KBM-7 (cell line): ENCODE measurements around the gene TRMU.

Experiments
- DNase-seq: peaks from one replicate; pipeline ENCODE4 v3.0.0-alpha.2; 2015
- in situ Hi-C: fragments of 300-500 bp; cut with MboI; formaldehyde crosslinking; loops from 2 replicates; pipeline ENCODE4 v1.14.3; 2020; ENCODE audit warnings: low sequenced_read_pairs, low pct_unique_long_range_greater_than_20kb, mixed read lengths

The TRMU gene

DNA sequence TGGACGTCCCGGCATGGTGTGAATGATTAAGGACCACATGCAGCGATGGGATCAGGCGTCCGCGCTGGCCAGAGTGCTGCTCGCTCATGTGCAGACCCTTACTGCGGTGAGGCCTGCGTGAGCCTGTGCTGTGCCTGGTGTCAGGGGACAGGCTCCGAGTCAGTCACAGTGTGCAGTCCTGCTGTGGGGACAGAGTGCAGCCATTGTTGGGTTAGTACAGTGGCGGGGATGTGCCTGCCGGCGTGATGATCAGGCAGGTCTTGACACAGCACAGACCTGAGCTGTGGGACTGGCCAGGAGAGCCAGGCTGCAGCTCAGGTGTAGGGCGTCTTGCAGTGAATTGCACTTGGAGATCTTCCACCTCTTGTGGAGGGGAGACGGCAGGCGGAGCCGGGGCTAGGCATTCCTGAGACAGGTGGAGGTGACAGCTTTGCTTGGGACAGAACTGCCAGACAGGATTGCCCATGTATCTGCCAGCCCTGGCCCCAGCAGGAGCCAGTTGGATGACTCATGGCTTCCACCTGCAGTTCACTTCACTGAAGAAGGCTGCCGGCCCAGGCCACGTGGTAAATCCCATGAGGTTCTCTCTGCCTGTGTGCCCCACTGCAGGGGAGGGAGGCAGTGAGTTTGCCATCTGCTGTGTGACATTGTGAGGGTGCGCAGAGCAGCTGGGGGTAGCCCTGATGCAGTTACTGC, 17.3 kb downstream of the TRMU start:
- no peak for DNase-seq
- in situ Hi-C loops = loop anchor here (10.0 kb wide), 1 partner anchor 182 kb away; the partner anchor contains the start of gene CELSR1

DNA sequence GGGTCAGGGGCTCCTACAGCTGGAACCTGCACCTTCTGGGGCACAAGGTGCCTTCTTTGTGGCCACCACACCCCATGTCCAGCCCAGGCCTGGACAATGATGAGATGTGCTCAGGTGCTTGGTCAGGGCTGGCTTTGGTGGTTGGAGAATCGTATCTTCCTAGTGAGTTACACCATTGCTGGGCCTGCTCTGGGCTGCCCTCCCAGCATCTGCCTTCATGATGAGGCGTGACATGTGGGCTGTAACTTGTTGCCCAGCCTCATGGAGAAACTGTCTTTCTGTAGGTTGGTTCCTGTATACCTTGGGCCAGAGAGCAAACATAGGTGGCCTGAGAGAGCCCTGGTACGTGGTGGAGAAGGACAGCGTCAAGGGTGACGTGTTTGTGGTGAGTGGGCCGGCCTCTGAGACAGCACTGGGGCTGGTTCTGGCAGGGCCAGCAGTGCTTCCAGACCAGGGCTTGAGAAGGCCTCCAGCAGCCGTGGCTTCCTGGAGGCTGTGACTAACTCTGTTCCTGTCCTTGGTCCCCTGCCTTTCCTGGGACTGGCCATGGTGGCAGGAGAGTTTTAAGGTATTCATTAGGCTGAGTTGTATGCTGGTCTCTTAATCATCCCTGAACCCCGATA, 18.1 kb downstream of the TRMU start:
- in situ Hi-C loops = loop anchor here (10.0 kb wide), 1 partner anchor 181 kb away; the partner anchor contains the start of gene CELSR1
- no peak for DNase-seq

DNA sequence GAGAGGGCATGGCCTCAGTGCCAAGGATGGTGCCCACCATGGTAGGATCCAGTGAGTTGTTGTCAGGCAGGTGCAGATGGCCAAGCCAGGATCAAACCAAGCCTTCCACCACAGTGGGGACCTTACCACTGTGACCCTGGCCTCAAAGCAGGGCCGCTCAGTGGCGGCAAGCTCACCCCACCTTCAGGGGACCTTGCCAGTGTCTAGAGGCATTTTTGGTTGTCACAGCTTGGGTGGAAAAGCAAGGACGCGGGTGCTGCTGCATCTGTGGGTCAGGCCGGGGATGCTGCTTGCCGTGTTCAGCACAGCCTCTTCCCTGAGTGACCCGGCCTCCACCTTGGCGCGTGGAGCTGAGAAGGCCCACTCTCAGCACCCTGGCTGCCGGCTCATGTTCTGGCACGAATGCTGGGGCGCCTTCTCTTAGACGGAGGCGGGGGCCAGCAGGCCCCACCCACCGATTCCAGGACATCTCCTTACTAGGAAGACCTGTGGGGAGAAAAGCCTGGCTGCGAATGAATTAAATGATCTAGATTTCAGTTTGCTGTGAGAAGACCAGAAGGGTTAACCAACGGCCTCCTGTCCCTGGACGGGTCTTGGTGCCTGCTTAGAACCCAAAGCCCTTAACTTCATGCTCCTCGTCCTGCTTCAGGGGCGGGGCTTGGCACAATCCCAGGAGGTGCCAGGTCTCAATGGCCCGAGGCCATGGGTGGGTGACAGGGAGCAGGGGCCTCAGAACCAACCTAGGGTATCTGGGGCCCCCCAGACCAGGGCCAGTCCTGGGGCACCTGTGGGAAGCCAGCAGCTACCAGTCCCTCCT, 18.9 kb downstream of the TRMU start:
- no peak for DNase-seq
- in situ Hi-C loops = loop anchor here (10.0 kb wide), 1 partner anchor 180 kb away; the partner anchor contains the start of gene CELSR1

DNA sequence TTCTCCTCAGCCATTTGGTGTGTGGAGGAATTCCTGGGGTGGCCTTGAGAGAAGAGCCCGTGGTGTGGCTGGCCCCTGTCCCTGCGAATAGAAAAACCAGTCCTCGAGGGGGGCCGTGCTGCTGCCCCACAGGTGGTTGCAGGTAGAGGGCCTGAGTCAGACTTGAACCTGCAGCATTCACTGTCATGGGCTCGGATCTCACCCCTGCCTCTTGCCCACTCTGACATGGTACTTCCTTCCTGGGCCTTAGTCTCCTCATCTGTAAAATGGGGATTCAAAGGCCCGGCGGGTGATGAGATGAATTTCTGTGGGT, 19.4 kb downstream of the TRMU start:
- DNase-seq = no peak
- in situ Hi-C loops = loop anchor here (10.0 kb wide), 1 partner anchor 180 kb away; the partner anchor contains the start of gene CELSR1

DNA sequence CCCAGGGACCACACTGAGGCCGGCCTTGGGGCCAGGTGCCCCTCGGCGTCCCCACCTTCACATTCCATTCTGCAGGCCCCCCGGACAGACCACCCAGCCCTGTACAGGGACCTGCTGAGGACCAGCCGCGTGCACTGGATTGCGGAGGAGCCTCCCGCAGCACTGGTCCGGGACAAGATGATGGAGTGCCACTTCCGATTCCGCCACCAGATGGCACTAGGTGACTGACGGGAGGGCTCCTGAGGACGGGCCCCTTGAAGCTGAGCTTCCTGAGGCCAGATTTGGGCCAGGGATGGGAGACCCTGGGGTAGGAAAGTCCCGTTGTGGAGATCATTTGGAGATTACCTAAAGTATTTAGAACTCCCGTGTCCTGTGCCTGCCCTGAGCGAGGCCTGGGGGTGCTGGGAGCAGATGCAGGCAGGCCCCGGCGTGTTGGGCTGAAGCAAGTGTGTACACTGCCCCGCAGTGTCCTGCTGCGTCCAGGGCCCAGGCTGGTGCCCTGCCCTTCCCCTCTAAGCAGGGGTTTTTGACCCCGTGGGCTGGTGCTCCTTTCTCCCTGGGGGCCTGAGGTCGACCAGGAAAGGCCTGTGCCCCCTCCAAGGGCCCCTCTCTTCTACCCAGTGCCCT, 20.0 kb downstream of the TRMU start:
- in situ Hi-C loops = loop anchor here (10.0 kb wide), 1 partner anchor 179 kb away; the partner anchor contains the start of gene CELSR1
- DNase-seq = peak; percentile 59

DNA sequence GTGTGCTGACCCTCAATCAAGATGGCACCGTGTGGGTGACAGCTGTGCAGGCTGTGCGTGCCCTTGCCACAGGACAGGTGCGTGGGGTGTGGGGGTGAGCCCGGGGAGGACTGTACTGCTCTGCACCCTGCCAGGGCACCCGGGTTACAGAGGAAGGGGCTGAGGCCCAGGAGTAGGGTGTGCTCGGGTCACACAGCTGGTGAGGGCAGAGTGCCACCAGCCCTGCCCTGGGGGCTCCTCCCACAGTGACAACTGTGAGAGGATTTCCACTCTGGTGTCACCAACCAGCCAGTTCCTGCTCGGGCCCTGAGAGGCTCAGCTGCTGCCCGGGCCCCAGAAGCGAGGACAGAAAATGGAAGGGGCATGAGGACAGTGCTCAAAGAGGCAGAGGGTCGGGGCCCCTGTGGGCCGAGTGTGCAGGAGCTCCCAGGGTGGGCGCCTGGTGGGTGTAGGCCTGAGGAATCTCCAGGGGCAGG, 20.5 kb downstream of the TRMU start:
- no peak for DNase-seq
- in situ Hi-C loops = loop anchor here (10.0 kb wide), 1 partner anchor 179 kb away; the partner anchor contains the start of gene CELSR1

DNA sequence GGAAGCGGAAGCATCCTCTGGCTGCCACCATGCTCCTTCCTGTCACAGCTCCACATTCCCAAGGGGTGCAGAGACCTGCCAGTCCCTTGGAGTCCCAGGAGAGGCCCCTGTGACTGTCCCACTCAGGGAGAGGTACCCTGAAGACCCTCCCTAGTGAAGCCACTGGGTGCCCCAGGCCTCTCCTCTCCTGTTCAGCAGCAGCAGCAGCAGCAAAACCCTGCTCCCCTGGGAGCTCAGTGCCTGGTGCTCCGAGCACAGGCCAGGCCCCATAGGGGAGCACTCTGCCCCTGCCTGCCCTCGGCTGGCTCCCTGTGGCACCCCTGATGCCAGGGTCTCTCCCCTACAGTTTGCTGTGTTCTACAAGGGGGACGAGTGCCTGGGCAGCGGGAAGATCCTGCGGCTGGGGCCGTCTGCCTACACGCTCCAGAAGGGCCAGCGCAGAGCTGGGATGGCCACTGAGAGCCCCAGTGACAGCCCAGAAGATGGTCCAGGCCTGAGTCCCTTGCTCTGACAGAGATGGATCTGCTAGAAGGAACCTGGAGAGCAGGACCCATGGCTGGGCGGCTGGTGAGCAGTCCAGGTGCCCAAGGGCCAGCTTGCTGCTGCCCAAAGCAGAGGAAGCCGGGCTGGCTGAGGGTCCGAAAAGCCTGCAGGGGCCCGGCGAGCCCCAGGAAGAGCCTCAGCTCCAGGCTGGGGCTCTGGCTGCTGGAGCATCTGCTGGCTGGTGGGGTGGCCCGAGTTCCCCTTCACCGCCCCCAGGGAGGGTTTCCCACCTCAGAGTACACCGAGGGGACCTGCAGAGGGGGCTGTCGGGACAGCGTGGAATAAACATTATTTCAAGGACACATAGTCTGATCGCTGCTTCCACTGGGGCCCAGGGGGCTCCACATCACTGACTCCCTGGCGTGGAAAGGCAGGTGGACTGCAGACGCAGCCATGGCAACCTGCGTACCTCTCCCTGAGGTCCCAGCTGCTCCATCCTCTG, 21.3 kb downstream of the TRMU start:
- in situ Hi-C loops = loop anchor here (10.0 kb wide), 1 partner anchor 178 kb away; the partner anchor contains the start of gene CELSR1
- no peak for DNase-seq

DNA sequence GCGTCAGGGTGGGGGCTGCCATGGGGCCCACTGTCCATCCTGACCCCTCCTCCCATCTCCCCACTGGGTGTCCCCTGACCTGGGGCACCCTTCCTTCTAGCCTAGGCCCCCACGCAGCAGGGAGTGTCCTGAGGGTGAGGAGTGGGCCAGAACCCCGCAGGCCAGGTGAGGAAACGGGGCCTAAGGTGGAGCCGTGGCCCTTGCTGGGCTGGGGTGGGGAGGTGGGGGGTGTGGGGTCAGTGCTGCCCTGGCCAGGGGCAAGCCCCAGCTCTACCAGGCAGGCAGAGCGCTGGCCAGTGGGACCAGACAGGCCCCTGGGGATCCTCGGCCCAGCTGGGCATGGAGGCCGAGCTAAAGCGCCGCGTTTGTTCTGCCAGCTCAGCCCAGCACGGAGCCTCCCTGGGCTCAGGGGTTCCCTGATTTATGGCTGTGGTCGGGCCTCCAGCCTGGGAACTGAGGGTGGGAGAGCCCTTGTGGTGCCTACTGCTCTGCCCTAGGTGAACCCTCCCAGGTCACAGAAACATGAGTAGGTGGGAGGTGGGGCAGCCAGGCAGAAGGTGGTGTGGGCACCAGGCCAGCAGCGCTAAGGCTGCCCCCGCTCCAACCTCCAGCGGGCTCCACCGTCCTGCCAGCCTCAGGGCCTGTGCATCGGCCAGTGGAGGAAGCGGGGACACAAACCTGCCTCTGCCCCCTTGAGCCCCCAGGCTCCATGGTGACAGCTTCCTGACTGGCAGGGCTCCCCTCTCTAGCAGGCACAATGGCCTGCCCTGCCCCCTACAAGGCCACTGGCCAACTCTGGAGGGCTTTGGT, 22.4 kb downstream of the TRMU start:
- no peak for DNase-seq
- in situ Hi-C loops = loop anchor here (10.0 kb wide), 1 partner anchor 177 kb away; the partner anchor contains the start of gene CELSR1

DNA sequence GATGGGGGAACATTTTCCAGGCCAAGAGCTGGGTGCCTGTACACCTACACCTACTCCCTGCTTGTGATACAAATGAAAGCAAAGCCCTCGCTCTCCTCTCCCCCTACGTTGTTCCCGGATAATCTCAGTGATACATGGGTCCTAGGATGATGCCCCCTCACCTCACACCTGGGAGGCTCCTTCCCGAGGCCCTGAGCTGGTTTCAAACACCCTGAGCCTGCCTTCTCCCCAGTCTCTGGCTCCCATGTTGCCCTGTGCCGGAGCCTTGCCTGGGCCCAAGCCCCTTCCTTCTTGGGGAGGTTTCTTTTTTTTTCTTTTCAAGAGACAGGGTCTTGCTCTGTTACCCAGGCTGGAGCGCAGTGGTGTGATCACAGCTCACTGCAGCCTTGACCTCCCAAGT, 23.3 kb downstream of the TRMU start:
- in situ Hi-C loops = loop anchor here (10.0 kb wide), 1 partner anchor 176 kb away; the partner anchor contains the start of gene CELSR1
- no peak for DNase-seq

DNA sequence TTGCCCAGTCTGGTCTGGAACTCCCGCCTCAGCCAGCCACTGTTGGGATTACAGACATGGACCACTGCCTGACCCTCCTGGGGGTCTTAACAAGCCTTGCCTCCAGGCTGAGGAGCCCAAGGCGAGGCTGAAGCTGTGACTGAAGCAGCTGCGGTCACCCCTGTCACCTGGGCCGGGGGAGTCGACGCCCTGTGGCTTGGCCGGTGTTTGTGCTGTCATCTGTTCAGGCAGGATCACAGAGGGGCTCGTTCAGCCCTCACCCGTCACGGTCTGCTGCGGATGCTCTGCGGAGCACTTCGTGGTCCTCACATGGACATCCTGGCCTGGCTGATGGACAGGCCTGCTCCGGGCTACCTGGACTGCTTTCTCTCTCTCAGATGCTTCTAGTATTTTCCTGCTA, 23.8 kb downstream of the TRMU start:
- no peak for DNase-seq
- in situ Hi-C loops = loop anchor here (10.0 kb wide), 1 partner anchor 175 kb away; the partner anchor contains the start of gene CELSR1

DNA sequence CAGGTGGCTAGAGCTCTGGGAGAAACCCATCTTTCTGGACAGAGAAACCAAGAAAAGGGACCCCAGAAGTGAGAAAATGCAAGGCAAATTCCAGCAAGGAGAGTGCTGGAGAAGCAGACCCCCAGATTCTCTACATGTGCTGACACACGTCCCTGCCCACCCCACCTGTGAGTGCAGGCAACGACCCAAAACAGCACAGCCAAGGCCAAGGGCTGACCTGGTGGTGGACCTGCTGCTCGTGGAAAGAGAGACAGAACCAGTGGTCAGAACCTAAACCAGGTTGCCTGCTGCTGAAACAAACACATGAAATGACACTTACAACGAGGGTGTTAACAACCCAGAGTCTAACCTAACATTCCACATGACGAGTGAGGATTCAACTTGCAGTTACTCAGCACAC, 24.6 kb downstream of the TRMU start:
- no peak for DNase-seq
- in situ Hi-C loops = no loop called here

DNA sequence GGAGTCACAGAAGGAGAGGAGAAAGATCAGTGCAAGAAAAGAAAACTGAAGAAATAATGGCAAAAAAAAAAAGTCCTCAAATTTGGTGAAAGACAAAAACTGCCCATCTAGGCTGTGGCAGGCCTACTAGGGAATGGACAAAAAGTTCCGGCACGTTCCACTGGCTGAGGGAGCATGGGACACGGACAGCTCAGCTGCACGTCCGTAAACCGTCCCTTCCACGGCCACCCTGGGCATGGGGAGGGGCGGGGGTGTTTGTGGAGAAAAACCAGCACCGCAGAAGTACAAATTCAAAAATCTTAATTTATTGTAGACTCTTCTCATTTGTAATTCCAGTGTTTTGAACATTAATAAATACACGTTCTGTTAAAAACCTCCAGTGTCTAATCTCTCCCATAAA, 25.4 kb downstream of the TRMU start:
- no peak for DNase-seq
- in situ Hi-C loops = no loop called here

DNA sequence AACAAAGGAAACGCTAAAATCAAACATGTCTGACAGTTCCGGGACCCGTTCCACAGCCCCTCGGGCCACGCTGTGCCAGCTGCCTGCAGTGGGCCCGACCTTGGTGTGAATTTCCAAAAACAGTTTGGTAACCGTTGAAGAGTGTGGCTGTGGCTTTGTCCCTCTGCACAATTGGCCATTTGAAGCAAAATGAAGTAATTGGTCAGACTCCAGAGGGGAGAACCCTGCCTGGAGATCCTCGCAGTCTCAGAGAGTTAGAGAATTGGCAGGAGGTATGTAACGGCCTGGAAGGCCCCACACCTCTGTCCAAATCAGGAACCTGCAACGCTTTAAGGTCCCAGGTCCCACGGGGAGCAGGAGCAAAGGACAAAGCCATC, 26.3 kb downstream of the TRMU start:
- no peak for DNase-seq
- in situ Hi-C loops = no loop called here

DNA sequence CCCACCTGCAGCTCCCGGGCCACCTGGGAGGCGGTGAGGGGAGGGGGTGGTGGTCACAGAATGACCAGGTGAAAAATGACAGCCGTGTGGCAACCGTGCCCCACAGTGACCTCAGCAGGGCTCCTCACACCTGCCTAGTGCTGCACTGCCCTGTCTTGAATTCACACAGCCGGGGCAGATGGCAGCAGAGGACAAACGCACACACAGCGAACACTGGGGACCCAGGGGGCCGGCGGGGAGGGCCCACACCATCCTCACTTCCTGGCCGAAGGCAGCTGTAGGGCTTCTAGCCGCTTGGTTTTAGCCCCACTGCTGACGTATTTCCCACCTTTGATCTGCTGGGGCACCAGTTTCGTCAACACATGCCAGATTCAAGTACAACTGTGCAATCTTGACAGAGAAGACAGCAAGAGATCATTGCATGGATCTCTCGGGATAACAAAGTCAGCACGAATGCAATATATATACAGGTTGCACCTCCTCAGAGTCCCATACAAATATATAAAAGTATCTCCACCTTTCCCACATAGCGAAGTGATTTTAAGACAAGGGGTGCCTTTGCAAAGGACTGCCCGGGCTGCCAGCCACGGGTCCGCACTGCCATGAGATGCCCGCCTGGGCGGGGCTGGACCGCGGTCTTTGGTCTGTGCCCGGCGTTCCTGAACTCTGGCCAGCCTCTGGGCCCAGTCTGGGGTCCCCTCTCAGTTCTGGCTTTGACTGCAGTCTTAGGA, 26.9 kb downstream of the TRMU start:
- in situ Hi-C loops = no loop called here

DNA sequence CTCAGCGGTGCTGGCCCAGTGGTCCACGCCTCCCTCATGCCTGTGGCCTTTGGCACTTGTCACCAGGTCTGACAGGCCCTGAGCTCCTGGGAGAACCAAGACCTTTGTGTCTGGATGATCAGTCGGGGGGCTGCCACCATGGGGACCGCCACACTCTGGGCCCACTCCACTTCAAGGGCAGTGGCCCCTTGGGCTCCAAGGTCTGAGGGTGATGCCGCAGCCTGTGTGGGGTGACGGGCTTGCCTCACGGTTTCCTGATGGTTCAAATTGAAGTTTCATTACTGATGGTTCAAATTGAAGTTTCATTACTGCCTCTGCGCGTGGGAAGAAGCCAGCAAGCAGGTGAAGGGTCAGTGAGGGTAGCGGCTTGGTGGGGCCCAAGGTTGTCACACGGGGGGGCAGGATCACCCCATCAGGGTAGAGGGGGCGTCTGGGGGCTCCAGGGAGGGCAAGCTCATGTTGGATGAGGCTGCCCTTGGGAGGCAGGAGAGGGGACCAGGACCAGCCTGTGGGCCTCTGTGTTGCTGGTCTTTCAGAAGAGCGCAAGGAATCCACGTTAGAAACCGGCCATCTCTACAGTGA, 27.5 kb downstream of the TRMU start:
- no peak for DNase-seq
- in situ Hi-C loops = no loop called here

More for the DNA sequence above, 26.9 kb downstream of the TRMU start:
- DNase-seq = no peak

DNA sequence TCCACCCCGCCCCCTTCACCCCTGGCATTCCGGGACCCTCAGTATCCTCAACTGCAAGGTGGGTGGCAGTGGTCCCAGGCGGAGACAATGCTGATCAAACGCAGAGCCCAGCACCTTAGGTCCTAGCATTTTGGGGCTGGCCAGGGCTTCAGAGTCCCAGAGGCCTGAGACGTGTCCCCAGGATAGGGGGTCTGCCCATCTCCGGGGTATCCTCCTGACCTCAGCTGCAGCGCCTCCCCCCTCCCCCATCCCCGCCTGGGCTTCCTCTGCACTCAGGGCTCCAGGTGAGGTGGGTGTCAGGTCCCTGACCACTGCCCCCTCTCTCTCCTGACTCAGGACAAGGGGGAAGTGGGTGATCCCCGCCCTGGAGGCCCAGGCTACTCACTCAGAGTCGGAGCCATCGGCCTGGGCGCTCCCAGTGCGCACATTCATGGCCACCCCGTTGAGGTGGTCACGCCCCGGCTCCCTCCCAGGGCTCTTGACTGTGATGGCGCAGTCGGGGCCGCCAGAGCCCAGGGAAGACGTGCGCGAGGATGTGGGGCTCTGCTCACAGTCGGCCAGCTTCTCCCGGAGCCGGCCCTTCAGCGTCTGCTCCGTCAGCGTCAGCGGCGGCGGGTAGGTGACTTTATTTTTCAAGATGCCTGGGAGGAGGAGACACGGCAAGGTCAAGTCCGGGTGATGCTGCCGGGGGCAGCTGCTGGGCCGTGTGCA, 28.3 kb downstream of the TRMU start:
- DNase-seq = no peak
- in situ Hi-C loops = no loop called here
